TTC549 (cell line): Measurements from ENCODE around the gene TIMM10B.

Source experiments
- FAIRE-seq: peaks from 2 replicates; lab custom pipeline; 2012; peaks lifted over from hg19 to GRCh38; lab: Jason Lieb, UNC

The TIMM10B gene

GRCh38 chr11:6472934-6473333, 8.4 kb upstream of the TIMM10B start:
- FAIRE-seq, result no peak

- no peak for FAIRE-seq
Measured at GRCh38 chr11:6473451-6474412, 7.6 kb upstream of the TIMM10B start, which contains the start of gene TRIM3. Gene TRIM3, minus strand, starts transcription at chr11:6473941. Its CDS starts 8,246 bp downstream, at chr11:6465695.

GRCh38 chr11:6474413-6474792, 6.9 kb upstream of the TIMM10B start:
- no peak for FAIRE-seq

- no peak for FAIRE-seq
Measured at GRCh38 chr11:6474806-6475500, 6.3 kb upstream of the TIMM10B start.

- no peak for FAIRE-seq
Measured at GRCh38 chr11:6475936-6476335, 5.4 kb upstream of the TIMM10B start.

GRCh38 chr11:6476571-6476970, 4.7 kb upstream of the TIMM10B start:
- FAIRE-seq, result no peak

GRCh38 chr11:6480299-6480914, 894 bp upstream of the TIMM10B start:
- no peak for FAIRE-seq

GRCh38 chr11:6481924-6482275, 599 bp downstream of the TIMM10B start:
- no peak for FAIRE-seq

- no peak for FAIRE-seq
Measured at GRCh38 chr11:6482441-6482840, 1.1 kb downstream of the TIMM10B start.

GRCh38 chr11:6483015-6483414, 1.7 kb downstream of the TIMM10B start:
- no peak for FAIRE-seq

- no peak for FAIRE-seq
Measured at GRCh38 chr11:6485661-6486060, 4.4 kb downstream of the TIMM10B start.

GRCh38 chr11:6486256-6486655, 5.0 kb downstream of the TIMM10B start:
- no peak for FAIRE-seq

GRCh38 chr11:6486938-6487337, 5.6 kb downstream of the TIMM10B start:
- no peak for FAIRE-seq

GRCh38 chr11:6488342-6488741, 7.0 kb downstream of the TIMM10B start:
- no peak for FAIRE-seq

GRCh38 chr11:6488821-6489220, 7.5 kb downstream of the TIMM10B start:
- FAIRE-seq, result no peak

GRCh38 chr11:6489306-6489705, 8.0 kb downstream of the TIMM10B start:
- FAIRE-seq, result no peak

- FAIRE-seq, result no peak
Measured at GRCh38 chr11:6497069-6497839, 16.0 kb downstream of the TIMM10B start, which contains the start of gene DNHD1. Gene DNHD1, plus strand, starts transcription at chr11:6497280. Its CDS starts 936 bp downstream, at chr11:6498216.

GRCh38 chr11:6498121-6498520, 16.8 kb downstream of the TIMM10B start:
- no peak for FAIRE-seq

- no peak for FAIRE-seq
Measured at GRCh38 chr11:6498544-6498943, 17.2 kb downstream of the TIMM10B start.

- no peak for FAIRE-seq
Measured at GRCh38 chr11:6502382-6502781, 21.1 kb downstream of the TIMM10B start.

- no peak for FAIRE-seq
Measured at GRCh38 chr11:6504166-6504565, 22.9 kb downstream of the TIMM10B start.

- FAIRE-seq, result peak; percentile 61
Measured at GRCh38 chr11:6505577-6506240, 24.4 kb downstream of the TIMM10B start.
